Pulmonary artery endothelial cell (primary cell): Measurements from ENCODE around the gene TBC1D2B. TPM values are rescaled to one million over a fixed set of nuclear protein-coding genes. Genes with fewer than 3 reads are reported as not detected.

ENCODE experiments used
- DNase-seq: peaks from one replicate; pipeline ENCODE4 v3.0.0-alpha.2; 2011; ENCODE audit warnings: low read depth, low spot score
- total RNA-seq: library from RNA; depleted of rRNA; stranded (reverse); fragments of >200 nt; gene quantifications from 2 replicates; pipeline ENCODE4 v1.2.3, GENCODE V29; 2014

The TBC1D2B gene
- total RNA-seq, 1 donor from 2014 or later = 25.7 TPM

DNA sequence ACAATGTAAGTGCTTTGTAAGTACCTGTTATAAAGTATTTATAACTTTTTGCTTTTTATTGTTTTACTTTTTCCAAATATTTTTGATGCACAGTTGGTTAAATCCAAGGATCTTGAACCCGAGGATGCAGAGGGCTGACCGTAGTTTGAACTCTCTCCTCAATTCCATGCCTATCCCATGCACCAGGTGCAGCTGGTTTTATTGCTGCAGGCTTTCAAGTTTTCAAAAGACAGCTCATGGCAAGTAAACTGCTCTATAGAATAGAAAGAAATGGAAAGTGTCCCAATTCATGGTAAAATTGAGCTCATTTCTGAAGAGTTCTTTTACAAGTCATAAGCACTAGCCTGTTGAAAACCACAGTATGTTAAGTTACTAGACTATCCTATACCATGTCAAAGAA lies 131.9 kb downstream of the TBC1D2B start:
- DNase-seq = no peak

Other genes starting within 250 kb of the TBC1D2B start
- not detected in 2 replicates for gene SH2D7, start 14.8 kb upstream of the TBC1D2B start, total RNA-seq
- gene CIB2, start 53.7 kb upstream of the TBC1D2B start, total RNA-seq = 1.4 and 1.6 TPM in 2 replicates
- gene IDH3A, start 71.7 kb upstream of the TBC1D2B start, total RNA-seq = 33.9 and 81.9 TPM in 2 replicates
- not detected in 2 replicates for gene ACSBG1, start 156.9 kb upstream of the TBC1D2B start, total RNA-seq
- 4.7 and 16.4 TPM in 2 replicates for gene DNAJA4, start 186.9 kb upstream of the TBC1D2B start, total RNA-seq
- 91.5 and 95.4 TPM in 2 replicates for gene SKIC8, start 221.9 kb upstream of the TBC1D2B start, total RNA-seq